ENCODE measurements around the gene PRMT7.

DNA sequence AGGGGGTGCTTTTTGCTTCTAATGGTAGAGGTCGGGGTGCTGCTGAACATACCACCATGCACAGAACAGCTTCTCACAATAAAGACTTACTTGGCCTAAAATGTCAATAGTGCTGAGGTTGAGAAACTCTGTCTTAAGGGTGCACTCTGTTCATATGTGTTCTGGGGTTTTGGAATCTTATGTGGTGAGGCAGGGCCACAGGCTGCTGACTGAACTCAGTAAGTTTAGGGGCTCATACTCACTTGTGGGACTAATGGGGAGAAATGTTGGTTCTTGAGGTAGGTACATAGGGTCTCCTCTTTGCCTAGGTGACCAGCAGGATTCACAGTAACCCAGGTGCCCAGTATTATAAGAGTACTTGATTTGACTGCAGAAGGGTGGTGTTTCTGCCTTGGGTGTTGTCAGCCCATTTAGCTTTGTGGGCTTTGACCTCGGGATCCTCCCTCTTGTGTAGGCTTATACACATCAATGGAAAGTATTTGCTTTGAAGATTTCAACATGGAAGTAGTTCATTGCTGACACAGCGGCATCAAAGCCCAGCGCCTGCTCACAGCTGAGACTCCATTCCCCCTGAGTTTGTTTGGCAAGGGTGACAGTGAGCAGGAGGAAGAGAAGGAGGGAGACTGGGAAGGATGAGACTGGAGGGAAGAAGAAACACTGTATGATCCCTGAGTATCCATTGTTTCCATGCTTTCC, 29.3 kb upstream of the PRMT7 start:
- no peak for TF ChIP-seq CTCF (IDR thresholded peaks at IDR 0.05)
- TF ChIP-seq POLR2A (IDR thresholded peaks at IDR 0.05), result no peak
- no peak for TF ChIP-seq POLR2AphosphoS5 (IDR thresholded peaks at IDR 0.05)

All from gastroesophageal sphincter (tissue), 3 donors.